Measurements from ENCODE around the gene TMEM132D. TPM values are rescaled to one million over a fixed set of nuclear protein-coding genes. Genes with fewer than 3 reads are reported as not detected.

Gene TMEM132D
- total RNA-seq, 1 donor from 2014 or later = 1.0 TPM

GRCh38 chr12:129080391-129080790 lies 823.4 kb downstream of the TMEM132D start:
- H3K4me3 ChIP-seq = no peak overlapping the region
- intact Hi-C loops (cut with DNase I) = no loop called here
- no peaks in the 10 kb centered on the region for H3K27me3 ChIP-seq
- TF ChIP-seq CTCF (IDR thresholded peaks at IDR 0.05) = no peak
- DNase-seq (no peak), ATAC-seq (no peak)
- no peak overlapping the region for H3K27ac ChIP-seq
- H3K9me3 ChIP-seq = no peaks in the 10 kb centered on the region
- H3K36me3 ChIP-seq = no peaks in the 10 kb centered on the region
- H3K4me1 ChIP-seq = no peaks in the 10 kb centered on the region

GRCh38 chr12:129079719-129080118 lies 824.1 kb downstream of the TMEM132D start:
- no peaks in the 10 kb centered on the region for H3K36me3 ChIP-seq
- TF ChIP-seq CTCF (IDR thresholded peaks at IDR 0.05) = no peak
- no peak for DNase-seq
- no peaks in the 10 kb centered on the region for H3K27me3 ChIP-seq
- no peaks in the 10 kb centered on the region for H3K4me1 ChIP-seq
- no peak overlapping the region for H3K4me3 ChIP-seq
- intact Hi-C loops (cut with DNase I) = no loop called here
- no peak for ATAC-seq
- no peak overlapping the region for H3K27ac ChIP-seq
- no peaks in the 10 kb centered on the region for H3K9me3 ChIP-seq

GRCh38 chr12:129076441-129077320 lies 827.1 kb downstream of the TMEM132D start:
- H3K27ac ChIP-seq = no peak overlapping the region
- no peaks in the 10 kb centered on the region for H3K36me3 ChIP-seq
- no peaks in the 10 kb centered on the region for H3K4me1 ChIP-seq
- H3K9me3 ChIP-seq = no peaks in the 10 kb centered on the region
- ATAC-seq = no peak
- no peak for DNase-seq
- intact Hi-C loops (cut with DNase I) = no loop called here
- no peak for TF ChIP-seq CTCF (IDR thresholded peaks at IDR 0.05)
- no peaks in the 10 kb centered on the region for H3K27me3 ChIP-seq
- H3K4me3 ChIP-seq = no peak overlapping the region

- no peaks in the 10 kb centered on the region for H3K4me1 ChIP-seq
- ATAC-seq (no peak), DNase-seq (no peak)
Observed at GRCh38 chr12:129075460-129076208, 828.2 kb downstream of the TMEM132D start.

GRCh38 chr12:129074379-129074778 lies 829.4 kb downstream of the TMEM132D start:
- Histone ChIP-seq H3K9me3 (no peaks in the 10 kb centered on the region), H3K4me3 (no peak overlapping the region), H3K36me3 (no peaks in the 10 kb centered on the region), H3K4me1 (no peaks in the 10 kb centered on the region), H3K27me3 (no peaks in the 10 kb centered on the region), H3K27ac (no peak overlapping the region)
- ATAC-seq = no peak
- TF ChIP-seq CTCF (IDR thresholded peaks at IDR 0.05) = no peak
- intact Hi-C loops (cut with DNase I) = no loop called here
- DNase-seq = no peak

More at GRCh38 chr12:129075460-129076208, 828.2 kb downstream of the TMEM132D start:
- no peaks in the 10 kb centered on the region for H3K9me3 ChIP-seq
- intact Hi-C loops (cut with DNase I) = no loop called here
- no peak for TF ChIP-seq CTCF (IDR thresholded peaks at IDR 0.05)
- no peak overlapping the region for H3K4me3 ChIP-seq
- no peaks in the 10 kb centered on the region for H3K36me3 ChIP-seq
- H3K27me3 ChIP-seq = no peaks in the 10 kb centered on the region
- no peak overlapping the region for H3K27ac ChIP-seq
